GM18951 (cell line): ENCODE results near the gene LDLRAD4.

ENCODE experiments used
- POLR2A ChIP-seq: IDR thresholded peaks from 4 replicates; pipeline ENCODE4 v1.6.1; 2011; ENCODE audit warnings: mild to moderate bottlenecking; ENCODE audit not compliant: insufficient read length, insufficient read depth; ENCODE audit errors: extremely low read depth
- in situ Hi-C: fragments of 300-500 bp; cut with MboI; formaldehyde crosslinking; loops from one replicate; pipeline ENCODE4 v1.12.0; 2022; ENCODE audit warnings: low sequenced_read_pairs, mixed read lengths, inconsistent platforms; ENCODE audit not compliant: unreplicated experiment

Gene LDLRAD4

GRCh38 chr18:13503836-13504235, 285.3 kb downstream of the LDLRAD4 start:
- in situ Hi-C loops = loop anchor here (25.0 kb wide), 1 partner anchor 1133 kb away; no protein-coding TSS in a partner anchor
- TF ChIP-seq POLR2A = no peak

GRCh38 chr18:13505780-13506345, 287.3 kb downstream of the LDLRAD4 start:
- in situ Hi-C loops = loop anchor here (25.0 kb wide), 1 partner anchor 1131 kb away; no protein-coding TSS in a partner anchor
- TF ChIP-seq POLR2A = no peak

GRCh38 chr18:13510594-13510993, 292.0 kb downstream of the LDLRAD4 start:
- TF ChIP-seq POLR2A = no peak
- in situ Hi-C loops = loop anchor here (25.0 kb wide), 1 partner anchor 1127 kb away; no protein-coding TSS in a partner anchor

GRCh38 chr18:13511961-13512577, 293.5 kb downstream of the LDLRAD4 start:
- in situ Hi-C loops = loop anchor here (25.0 kb wide), 1 partner anchor 1125 kb away; no protein-coding TSS in a partner anchor
- no peak for TF ChIP-seq POLR2A

GRCh38 chr18:13513021-13513420, 294.5 kb downstream of the LDLRAD4 start:
- in situ Hi-C loops = loop anchor here (25.0 kb wide), 1 partner anchor 1124 kb away; no protein-coding TSS in a partner anchor
- no peak for TF ChIP-seq POLR2A

- in situ Hi-C loops = loop anchor here (25.0 kb wide), 1 partner anchor 1124 kb away; no protein-coding TSS in a partner anchor
- TF ChIP-seq POLR2A = no peak
These were observed 294.9 kb downstream of the LDLRAD4 start for GRCh38 chr18:13513481-13513880.

- in situ Hi-C loops = loop anchor here (25.0 kb wide), 1 partner anchor 1123 kb away; no protein-coding TSS in a partner anchor
These were observed 296.0 kb downstream of the LDLRAD4 start for GRCh38 chr18:13514558-13514957.

GRCh38 chr18:13516855-13517254, 298.3 kb downstream of the LDLRAD4 start:
- in situ Hi-C loops = loop anchor here (25.0 kb wide), 1 partner anchor 1120 kb away; no protein-coding TSS in a partner anchor
- no peak for TF ChIP-seq POLR2A

More at GRCh38 chr18:13514558-13514957, 296.0 kb downstream of the LDLRAD4 start:
- TF ChIP-seq POLR2A = no peak

- TF ChIP-seq POLR2A = no peak
- in situ Hi-C loops = loop anchor here (25.0 kb wide), 1 partner anchor 1120 kb away; no protein-coding TSS in a partner anchor
These were observed 298.8 kb downstream of the LDLRAD4 start for GRCh38 chr18:13517369-13517768.

- in situ Hi-C loops = loop anchor here (25.0 kb wide), 1 partner anchor 1119 kb away; no protein-coding TSS in a partner anchor
- no peak for TF ChIP-seq POLR2A
These were observed 299.8 kb downstream of the LDLRAD4 start for GRCh38 chr18:13518382-13518781.

GRCh38 chr18:13520306-13520705, 301.7 kb downstream of the LDLRAD4 start:
- in situ Hi-C loops = loop anchor here (25.0 kb wide), 1 partner anchor 1117 kb away; no protein-coding TSS in a partner anchor
- TF ChIP-seq POLR2A = no peak

- TF ChIP-seq POLR2A = no peak
- in situ Hi-C loops = loop anchor here (25.0 kb wide), 1 partner anchor 1117 kb away; no protein-coding TSS in a partner anchor
These were observed 302.2 kb downstream of the LDLRAD4 start for GRCh38 chr18:13520741-13521140.

- TF ChIP-seq POLR2A = no peak
- in situ Hi-C loops = loop anchor here (25.0 kb wide), 1 partner anchor 1116 kb away; no protein-coding TSS in a partner anchor
These were observed 302.9 kb downstream of the LDLRAD4 start for GRCh38 chr18:13521418-13521817.
